BE2C (cell line): ENCODE measurements around the gene CHCHD3.

Source experiments
- DNase-seq: peaks from one replicate; pipeline ENCODE4 v3.0.0-alpha.2; 2020
- H3K27me3 ChIP-seq: fragments of 250-450 bp; sonication (Bioruptor Pico); 2 replicates; pipeline ENCODE4 v1.5.1; 2020; ENCODE audit warnings: mild to moderate bottlenecking
- H3K36me3 ChIP-seq: fragments of 250-450 bp; sonication (Bioruptor Pico); 2 replicates; pipeline ENCODE4 v1.5.1; 2020; ENCODE audit warnings: mild to moderate bottlenecking
- H3K4me1 ChIP-seq: fragments of 250-450 bp; sonication (Bioruptor Pico); 2 replicates; pipeline ENCODE4 v1.5.1; 2020
- H3K4me3 ChIP-seq: 2 replicates; pipeline ENCODE4 v1.5.1; 2011; ENCODE audit warnings: low read depth, low read length
- H3K9me3 ChIP-seq: fragments of 250-450 bp; sonication (Bioruptor Pico); 2 replicates; pipeline ENCODE4 v1.5.1; 2020
- TF ChIP-seq, protein P1 (sequence below): IDR thresholded peaks from 2 replicates; pipeline ENCODE4 v1.5.1; 2012; ENCODE audit warnings: mild to moderate bottlenecking, low read depth, low read length

Gene CHCHD3

GRCh38 chr7:132782777-132783640 is 298.9 kb downstream of the CHCHD3 start:
- Histone ChIP-seq H3K4me3 (no peak overlapping the region), H3K9me3 (no peaks in the 10 kb centered on the region), H3K27me3 (no peaks in the 10 kb centered on the region), H3K36me3 (peaks cover 59% of the 10 kb centered on the region), H3K4me1 (peaks cover 5% of the 10 kb centered on the region)
- TF ChIP-seq, protein P1, sequence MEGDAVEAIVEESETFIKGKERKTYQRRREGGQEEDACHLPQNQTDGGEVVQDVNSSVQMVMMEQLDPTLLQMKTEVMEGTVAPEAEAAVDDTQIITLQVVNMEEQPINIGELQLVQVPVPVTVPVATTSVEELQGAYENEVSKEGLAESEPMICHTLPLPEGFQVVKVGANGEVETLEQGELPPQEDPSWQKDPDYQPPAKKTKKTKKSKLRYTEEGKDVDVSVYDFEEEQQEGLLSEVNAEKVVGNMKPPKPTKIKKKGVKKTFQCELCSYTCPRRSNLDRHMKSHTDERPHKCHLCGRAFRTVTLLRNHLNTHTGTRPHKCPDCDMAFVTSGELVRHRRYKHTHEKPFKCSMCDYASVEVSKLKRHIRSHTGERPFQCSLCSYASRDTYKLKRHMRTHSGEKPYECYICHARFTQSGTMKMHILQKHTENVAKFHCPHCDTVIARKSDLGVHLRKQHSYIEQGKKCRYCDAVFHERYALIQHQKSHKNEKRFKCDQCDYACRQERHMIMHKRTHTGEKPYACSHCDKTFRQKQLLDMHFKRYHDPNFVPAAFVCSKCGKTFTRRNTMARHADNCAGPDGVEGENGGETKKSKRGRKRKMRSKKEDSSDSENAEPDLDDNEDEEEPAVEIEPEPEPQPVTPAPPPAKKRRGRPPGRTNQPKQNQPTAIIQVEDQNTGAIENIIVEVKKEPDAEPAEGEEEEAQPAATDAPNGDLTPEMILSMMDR = no peak
- DNase-seq = no peak

DNA sequence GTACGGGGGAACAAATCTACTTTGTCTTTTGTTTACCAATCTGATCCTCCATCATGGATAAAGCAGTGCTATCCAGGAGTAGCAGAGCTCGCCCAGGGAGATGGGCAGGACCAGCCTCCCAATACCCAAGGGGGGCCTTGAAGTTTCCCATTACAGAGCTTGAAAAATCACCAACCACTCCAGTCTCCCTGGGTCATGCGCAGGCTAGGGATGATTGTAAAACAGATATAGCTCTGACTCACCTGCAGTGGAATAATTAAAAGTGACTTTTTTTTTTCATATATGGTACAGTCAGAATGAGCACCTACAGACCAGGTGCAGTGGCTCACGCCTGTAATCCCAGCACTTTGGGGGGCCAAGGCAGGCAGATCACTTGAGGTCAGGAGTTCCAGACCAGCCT is 301.1 kb downstream of the CHCHD3 start:
- 0 out of 2 replicates have a peak, but pooled peaks cover 4% of the 10 kb centered on the region for H3K9me3 ChIP-seq
- H3K4me3 ChIP-seq = no peak overlapping the region
- peaks cover 39% of the 10 kb centered on the region for H3K36me3 ChIP-seq
- no peaks in the 10 kb centered on the region for H3K27me3 ChIP-seq
- H3K4me1 ChIP-seq = peaks cover 13% of the 10 kb centered on the region
- DNase-seq = no peak
- TF ChIP-seq, protein P1 = no peak

- Histone ChIP-seq H3K4me3 (no peak overlapping the region), H3K9me3 (0 out of 2 replicates have a peak, but pooled peaks cover 4% of the 10 kb centered on the region), H3K27me3 (no peaks in the 10 kb centered on the region), H3K36me3 (peaks cover 24% of the 10 kb centered on the region), H3K4me1 (peaks cover 25% of the 10 kb centered on the region)
- no peak for DNase-seq
- TF ChIP-seq, protein P1 = no peak
These were observed 302.7 kb downstream of the CHCHD3 start for GRCh38 chr7:132779164-132779563.

DNA sequence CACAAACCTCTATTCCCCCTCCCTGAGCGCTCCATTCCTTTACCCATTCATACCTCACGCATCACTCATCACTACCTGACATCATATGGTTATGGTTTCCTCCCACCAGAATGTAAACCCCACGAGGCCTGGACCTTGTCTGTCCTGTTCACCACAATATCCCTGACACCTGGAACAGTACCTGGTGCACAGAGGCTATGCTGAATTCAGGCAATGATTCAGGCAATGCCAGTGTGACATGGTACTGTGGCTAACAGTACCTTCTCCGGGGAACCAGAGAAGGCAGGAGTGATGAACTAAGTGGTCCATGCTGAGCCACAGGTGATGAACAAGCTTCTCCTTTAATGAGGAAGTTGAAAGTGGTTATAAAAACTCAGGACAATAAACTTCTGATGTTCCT is 303.1 kb downstream of the CHCHD3 start:
- Histone ChIP-seq H3K36me3 (peaks cover 20% of the 10 kb centered on the region), H3K9me3 (0 out of 2 replicates have a peak, but pooled peaks cover 4% of the 10 kb centered on the region), H3K27me3 (no peaks in the 10 kb centered on the region), H3K4me1 (peaks cover 25% of the 10 kb centered on the region), H3K4me3 (no peak overlapping the region)
- TF ChIP-seq, protein P1 = no peak
- no peak for DNase-seq

- TF ChIP-seq, protein P1 = no peak
- DNase-seq = no peak
- no peaks in the 10 kb centered on the region for H3K27me3 ChIP-seq
- H3K4me1 ChIP-seq = peaks cover 24% of the 10 kb centered on the region
- peaks cover 12% of the 10 kb centered on the region for H3K36me3 ChIP-seq
- H3K9me3 ChIP-seq = 0 out of 2 replicates have a peak, but pooled peaks cover 4% of the 10 kb centered on the region
- no peak overlapping the region for H3K4me3 ChIP-seq
These were observed 303.9 kb downstream of the CHCHD3 start for GRCh38 chr7:132777956-132778355.

GRCh38 chr7:132777414-132777813 is 304.5 kb downstream of the CHCHD3 start:
- TF ChIP-seq, protein P1 = no peak
- 0 out of 2 replicates have a peak, but pooled peaks cover 4% of the 10 kb centered on the region for H3K9me3 ChIP-seq
- peaks cover 24% of the 10 kb centered on the region for H3K4me1 ChIP-seq
- DNase-seq = no peak
- H3K36me3 ChIP-seq = peaks cover 6% of the 10 kb centered on the region; the same call in 1 of the 2 replicates
- H3K27me3 ChIP-seq = no peaks in the 10 kb centered on the region
- no peak overlapping the region for H3K4me3 ChIP-seq
